H1 (cell line): ENCODE data around the gene IGLON5. TPM values are rescaled to one million over a fixed set of nuclear protein-coding genes. Genes with fewer than 3 reads are reported as not detected.

Experiments used
- polyA plus RNA-seq, 7 experiments: library from polyadenylated mRNA; depleted of rRNA in 3 of 7; stranded (reverse) in 5 of 7; unstranded in 2 of 7; fragments of >200 nt in 5 of 7; fragments of 200-250 nt in 2 of 7; gene quantifications; 1 replicate in 5 of 7; 2 replicates in 1 of 7; 4 replicates in 1 of 7; pipeline versions ENCODE4 v1.2.1 to v1.2.3, GENCODE V29; 2011 to 2013; ENCODE audit warnings: missing spikeins in 2 of 7, mixed read lengths in 2 of 7
- total RNA-seq: library from RNA; stranded (reverse); fragmentation: NEBNext Ultra II Directional; extraction: Animal tissue kit (Norgen Biotek cat#: 25700); gene quantifications from 2 replicates; pipeline ENCODE4 v1.2.1, GENCODE V29; 2021

The IGLON5 gene
- total and polyA plus RNA-seq, 2 of the 8 experiments (the other 6 are each of a cell fraction or from before 2014, with no cell fraction given) = 31.8 to 34.6 TPM

Other genes starting within 250 kb of the IGLON5 start
- 4.2 and 5.0 TPM in 2 replicates for gene KLK13, start 246.6 kb upstream of the IGLON5 start, total RNA-seq
- 4.5 and 4.6 TPM in 2 replicates for gene KLK13, start 246.6 kb upstream of the IGLON5 start, polyA plus RNA-seq (2011; rRNA removed)
- gene KLK14, start 228.8 kb upstream of the IGLON5 start, total RNA-seq = 0.40 and 1.2 TPM in 2 replicates
- 0.09 and 0.22 TPM in 2 replicates for gene KLK14, start 228.8 kb upstream of the IGLON5 start, polyA plus RNA-seq (2011; rRNA removed)
- gene CTU1, start 203.2 kb upstream of the IGLON5 start, total RNA-seq = 7.2 and 8.1 TPM in 2 replicates
- gene CTU1, start 203.2 kb upstream of the IGLON5 start, polyA plus RNA-seq (2011; rRNA removed) = 4.6 and 6.6 TPM in 2 replicates
- not detected in 2 replicates for gene SIGLEC9, start 186.7 kb upstream of the IGLON5 start, total RNA-seq
- 0.05 TPM in 1 of 2 replicates, not detected in the other for gene SIGLEC9, start 186.7 kb upstream of the IGLON5 start, polyA plus RNA-seq (2011; rRNA removed)
- not detected in 2 replicates for gene SIGLEC7, start 169.3 kb upstream of the IGLON5 start, total RNA-seq
- not detected in 2 replicates for gene SIGLEC7, start 169.3 kb upstream of the IGLON5 start, polyA plus RNA-seq (2011; rRNA removed)
- not detected in 2 replicates for gene CD33, start 86.6 kb upstream of the IGLON5 start, total RNA-seq
- 0.06 and 0.11 TPM in 2 replicates for gene CD33, start 86.6 kb upstream of the IGLON5 start, polyA plus RNA-seq (2011; rRNA removed)
- gene SIGLECL1, start 60.6 kb upstream of the IGLON5 start, total RNA-seq = not detected in 2 replicates
- not detected in 2 replicates for gene SIGLECL1, start 60.6 kb upstream of the IGLON5 start, polyA plus RNA-seq (2011; rRNA removed)
- gene VSIG10L, start 30.5 kb downstream of the IGLON5 start, total RNA-seq = 10.2 and 10.3 TPM in 2 replicates
- gene VSIG10L, start 30.5 kb downstream of the IGLON5 start, polyA plus RNA-seq (2011; rRNA removed) = 9.9 and 10.4 TPM in 2 replicates
- gene ETFB, start 54.7 kb downstream of the IGLON5 start, total RNA-seq = 40.0 and 42.1 TPM in 2 replicates
- 66.5 and 94.6 TPM in 2 replicates for gene ETFB, start 54.7 kb downstream of the IGLON5 start, polyA plus RNA-seq (2011; rRNA removed)
- gene CLDND2, start 57.4 kb downstream of the IGLON5 start, total RNA-seq = 0.56 and 1.0 TPM in 2 replicates
- gene CLDND2, start 57.4 kb downstream of the IGLON5 start, polyA plus RNA-seq (2011; rRNA removed) = 0.21 TPM in 1 of 2 replicates, not detected in the other
- not detected in 2 replicates for gene NKG7, start 61.0 kb downstream of the IGLON5 start, total RNA-seq
- gene NKG7, start 61.0 kb downstream of the IGLON5 start, polyA plus RNA-seq (2011; rRNA removed) = not detected in 2 replicates
- not detected in 2 replicates for gene LIM2, start 76.3 kb downstream of the IGLON5 start, total RNA-seq
- 0.13 TPM in 1 of 2 replicates, not detected in the other for gene LIM2, start 76.3 kb downstream of the IGLON5 start, polyA plus RNA-seq (2011; rRNA removed)
- gene C19orf84, start 78.9 kb downstream of the IGLON5 start, total RNA-seq = 1.7 and 2.4 TPM in 2 replicates
- 2.1 and 2.3 TPM in 2 replicates for gene C19orf84, start 78.9 kb downstream of the IGLON5 start, polyA plus RNA-seq (2011; rRNA removed)
- gene SIGLEC10, start 106.0 kb downstream of the IGLON5 start, total RNA-seq = not detected in 2 replicates
- 0.06 TPM in 1 of 2 replicates, not detected in the other for gene SIGLEC10, start 106.0 kb downstream of the IGLON5 start, polyA plus RNA-seq (2011; rRNA removed)
- gene SIGLEC8, start 146.8 kb downstream of the IGLON5 start, total RNA-seq = not detected in 2 replicates
- not detected in 2 replicates for gene SIGLEC8, start 146.8 kb downstream of the IGLON5 start, polyA plus RNA-seq (2011; rRNA removed)
- gene CEACAM18, start 166.9 kb downstream of the IGLON5 start, total RNA-seq = not detected in 2 replicates
- not detected in 2 replicates for gene CEACAM18, start 166.9 kb downstream of the IGLON5 start, polyA plus RNA-seq (2011; rRNA removed)
- not detected in 2 replicates for gene SIGLEC12, start 190.2 kb downstream of the IGLON5 start, total RNA-seq
- gene SIGLEC12, start 190.2 kb downstream of the IGLON5 start, polyA plus RNA-seq (2011; rRNA removed) = not detected in 2 replicates
- gene SIGLEC6, start 220.0 kb downstream of the IGLON5 start, total RNA-seq = not detected in 2 replicates
- 0.05 TPM in 1 of 2 replicates, not detected in the other for gene SIGLEC6, start 220.0 kb downstream of the IGLON5 start, polyA plus RNA-seq (2011; rRNA removed)